B cell (primary cell): ENCODE measurements around the gene TCF7L1. TPM values are rescaled to one million over a fixed set of nuclear protein-coding genes. Genes with fewer than 3 reads are reported as not detected.

Experiments used
- ATAC-seq: fragments of 200-7000 bp; cut with Tn5 transposase; one replicate; pipeline ENCODE4 v1.10.0; 2021; ENCODE audit warnings: low read depth, mild to moderate bottlenecking, moderate number of reproducible peaks, moderate library complexity
- CTCF ChIA-PET: fragments of 350-600 bp; sonication (Branson Sonifier 250); formaldehyde crosslinking; loops from one replicate; lab custom pipeline; 2021; ENCODE audit warnings: antibody characterized with exemption, inconsistent platforms; lab: Charles Lee
- POLR2A ChIA-PET: fragments of 350-600 bp; sonication (Branson Sonifier 250); formaldehyde crosslinking; loops from one replicate; lab custom pipeline; 2021; ENCODE audit warnings: antibody characterized with exemption; lab: Charles Lee
- DNase-seq: peaks from one replicate; pipeline ENCODE4 v3.0.0; 2013
- H2AFZ ChIP-seq: 2 replicates; pipeline ENCODE4 v1.6.1; 2012; ENCODE audit warnings: mild to moderate bottlenecking, low read depth, low read length; ENCODE audit not compliant: insufficient read depth, poor library complexity, severe bottlenecking
- H3K27ac ChIP-seq, 2 donors: 1 replicate in 1 of 2; 2 replicates in 1 of 2; pipeline ENCODE4 v1.5.1; 2012 to 2013; ENCODE audit warnings: low read length in 2 of 2, mild to moderate bottlenecking in 2 of 2, moderate library complexity in 1 of 2
- H3K27me3 ChIP-seq, 4 experiments: fragments of 200-600 bp in 1 of 4; sonication (generic) in 1 of 4; replicated peaks in 1 of 4; 1 replicate in 2 of 4; 2 replicates in 2 of 4; pipeline versions ENCODE4 v1.6.1 to v1.7.0; 2013 to 2016; ENCODE audit warnings: low read length in 3 of 4, mild to moderate bottlenecking in 2 of 4, mixed read lengths in 1 of 4, moderate library complexity in 1 of 4; ENCODE audit not compliant: insufficient read depth in 4 of 4, control insufficient read depth in 3 of 4; ENCODE audit errors: control extremely low read depth in 1 of 4
- H3K36me3 ChIP-seq, 2 experiments: replicated peaks in 1 of 2; 1 replicate in 1 of 2; 2 replicates in 1 of 2; pipeline versions ENCODE4 v1.6.1 to v1.7.1; 2013; ENCODE audit warnings: low read length in 1 of 2; ENCODE audit not compliant: insufficient read depth in 2 of 2, control insufficient read depth in 1 of 2; ENCODE audit errors: control extremely low read depth in 1 of 2, extremely low read depth in 1 of 2
- H3K4me1 ChIP-seq, 2 donors: fragments of 200-600 bp in 1 of 2; sonication (generic) in 1 of 2; 1 replicate in 1 of 2; 2 replicates in 1 of 2; pipeline versions ENCODE4 v1.5.1 to v1.6.1; 2013 to 2017; ENCODE audit warnings: low read length in 2 of 2; ENCODE audit not compliant: control insufficient read depth in 2 of 2, insufficient read depth in 2 of 2
- H3K4me2 ChIP-seq: replicated peaks from 2 replicates; pipeline ENCODE3; 2012; ENCODE audit warnings: mild to moderate bottlenecking, low read depth, low read length; ENCODE audit not compliant: poor library complexity, severe bottlenecking
- H3K4me3 ChIP-seq, 5 experiments: fragments of 200-600 bp in 1 of 5; sonication (generic) in 1 of 5; 1 replicate in 3 of 5; 2 replicates in 2 of 5; pipeline versions ENCODE4 v1.5.1 to v1.7.0; 2011 to 2016; ENCODE audit warnings: low read length in 4 of 5, mild to moderate bottlenecking in 4 of 5, low read depth in 2 of 5, control low read depth in 1 of 5, moderate library complexity in 1 of 5; ENCODE audit not compliant: insufficient read depth in 1 of 5; ENCODE audit errors: control extremely low read depth in 1 of 5, extremely low read depth in 1 of 5
- H3K79me2 ChIP-seq: fragments of 200-600 bp; sonication (generic); one replicate; pipeline ENCODE4 v1.6.0; 2016; ENCODE audit warnings: low read length; ENCODE audit not compliant: control insufficient read depth, insufficient read depth
- H3K9ac ChIP-seq: fragments of 200-600 bp; sonication (generic); 2 replicates; pipeline ENCODE4 v1.6.1; 2017; ENCODE audit warnings: mild to moderate bottlenecking, low read length, moderate library complexity
- H3K9me3 ChIP-seq, 3 donors: one replicate each; pipeline versions ENCODE4 v1.6.1 to v1.7.1; 2013; ENCODE audit warnings: low read length in 2 of 3; ENCODE audit not compliant: control insufficient read depth in 2 of 3, insufficient read depth in 1 of 3; ENCODE audit errors: control extremely low read depth in 1 of 3
- H4K20me1 ChIP-seq: 2 replicates; pipeline ENCODE4 v1.6.0; 2012; ENCODE audit warnings: mild to moderate bottlenecking, low read length; ENCODE audit not compliant: insufficient read depth, control insufficient read depth, poor library complexity, severe bottlenecking
- H3K27ac Mint-ChIP-seq: one replicate; pipeline ENCODE4 v1.8.0; 2021; ENCODE audit warnings: mixed read lengths
- H3K27me3 Mint-ChIP-seq: one replicate; pipeline ENCODE4 v1.8.0; 2021; ENCODE audit warnings: mixed read lengths
- H3K4me1 Mint-ChIP-seq: one replicate; pipeline ENCODE4 v1.8.0; 2021; ENCODE audit warnings: mixed read lengths
- H3K4me3 Mint-ChIP-seq: one replicate; pipeline ENCODE4 v1.8.0; 2021; ENCODE audit warnings: mixed read lengths
- H3K9me3 Mint-ChIP-seq: one replicate; pipeline ENCODE4 v1.8.0; 2022; ENCODE audit warnings: mixed read lengths; ENCODE audit not compliant: insufficient read depth
- EZH2 ChIP-seq: IDR thresholded peaks from 2 replicates; pipeline ENCODE4 v1.6.1; 2012; ENCODE audit warnings: borderline replicate concordance, low read depth, mild to moderate bottlenecking, moderate library complexity, low read length; ENCODE audit not compliant: insufficient read depth, poor library complexity, severe bottlenecking
- WGBS: methylation state at CpG from one replicate; pipeline ENCODE4 v1.1.5; 2013; ENCODE audit warnings: missing lambda C conversion rate; ENCODE audit not compliant: insufficient coverage; 5-methylcytosine and 5-hydroxymethylcytosine counted together
- intact Hi-C: fragments of 100-400 bp; cut with micrococcal nuclease; formaldehyde crosslinking; loops from one replicate; pipeline ENCODE4 v1.10.0; 2022
- polyA plus RNA-seq: library from polyadenylated mRNA; depleted of rRNA; stranded (reverse); fragments of >200 nt; gene quantifications from 2 replicates; pipeline ENCODE4 v1.2.3, GENCODE V29; 2012
- small RNA-seq: library from RNA; depleted of rRNA; stranded (forward); fragments of <200 nt; gene quantifications from one replicate; pipeline ENCODE3, GENCODE V24; 2012; ENCODE audit warnings: low replicate concordance, low read depth; ENCODE audit not compliant: insufficient read length
- total RNA-seq, 2 donors: library from RNA; stranded (reverse); fragments of 120-200 nt in 1 of 2; gene quantifications; 1 replicate in 1 of 2; 2 replicates in 1 of 2; pipeline versions ENCODE4 v1.2.3 to v1.2.4, GENCODE V29; 2013 to 2022
- TF ChIP-seq, protein P1 (sequence below): fragments of 200-600 bp; IDR thresholded peaks from one replicate; pipeline ENCODE4 v1.8.0; 2022; ENCODE audit warnings: antibody characterized with exemption, mild to moderate bottlenecking

TCF7L1 gene
- total and polyA plus RNA-seq, 2 donors (not counting 1 experiment from before 2014, with no cell fraction given), result 0.67 to 0.81 TPM

DNA sequence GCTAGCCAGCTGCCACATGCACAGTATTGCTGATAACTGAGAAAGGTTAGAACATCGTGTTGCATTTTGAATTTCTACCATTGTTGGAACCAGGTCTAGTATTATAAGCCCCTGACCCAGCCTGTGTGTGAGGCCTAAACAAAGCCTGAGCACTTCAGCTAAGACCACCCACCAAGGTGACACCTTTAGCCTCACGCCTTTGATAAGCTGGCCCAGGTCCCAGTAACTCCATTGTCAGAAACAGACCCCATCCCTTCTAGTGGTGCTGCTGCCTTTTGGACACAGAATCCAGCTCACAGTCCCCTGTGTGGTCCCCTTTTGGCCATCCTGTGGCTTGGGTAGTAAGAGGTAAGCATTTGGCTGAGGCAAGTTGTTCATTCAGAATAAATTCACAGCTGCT lies 223.0 kb downstream of the TCF7L1 start:
- no peaks in the 10 kb centered on the region for H3K9me3 Mint-ChIP-seq
- Histone ChIP-seq H3K4me1 (peaks cover 19 to 26% of the 10 kb centered on the region in 2 donors), H3K36me3 (peaks cover 0 to 10% of the 10 kb centered on the region in 2 experiments), H3K27me3 (no peaks in the 10 kb centered on the region), H2AFZ (no peak overlapping the region), H3K79me2 (peaks cover 57% of the 10 kb centered on the region), H3K27ac (no peak overlapping the region), H3K4me3 (no peak overlapping the region), H3K9me3 (no peaks in the 10 kb centered on the region), H3K4me2 (no peak overlapping the region), H3K9ac (no peak overlapping the region), H4K20me1 (no peaks in the 10 kb centered on the region)
- H3K4me3 Mint-ChIP-seq, result no peak overlapping the region
- intact Hi-C loops, result no loop called here
- no peak overlapping the region for H3K27ac Mint-ChIP-seq
- H3K4me1 Mint-ChIP-seq, result peaks cover 40% of the 10 kb centered on the region
- ATAC-seq, result no peak
- TF ChIP-seq, protein P1, sequence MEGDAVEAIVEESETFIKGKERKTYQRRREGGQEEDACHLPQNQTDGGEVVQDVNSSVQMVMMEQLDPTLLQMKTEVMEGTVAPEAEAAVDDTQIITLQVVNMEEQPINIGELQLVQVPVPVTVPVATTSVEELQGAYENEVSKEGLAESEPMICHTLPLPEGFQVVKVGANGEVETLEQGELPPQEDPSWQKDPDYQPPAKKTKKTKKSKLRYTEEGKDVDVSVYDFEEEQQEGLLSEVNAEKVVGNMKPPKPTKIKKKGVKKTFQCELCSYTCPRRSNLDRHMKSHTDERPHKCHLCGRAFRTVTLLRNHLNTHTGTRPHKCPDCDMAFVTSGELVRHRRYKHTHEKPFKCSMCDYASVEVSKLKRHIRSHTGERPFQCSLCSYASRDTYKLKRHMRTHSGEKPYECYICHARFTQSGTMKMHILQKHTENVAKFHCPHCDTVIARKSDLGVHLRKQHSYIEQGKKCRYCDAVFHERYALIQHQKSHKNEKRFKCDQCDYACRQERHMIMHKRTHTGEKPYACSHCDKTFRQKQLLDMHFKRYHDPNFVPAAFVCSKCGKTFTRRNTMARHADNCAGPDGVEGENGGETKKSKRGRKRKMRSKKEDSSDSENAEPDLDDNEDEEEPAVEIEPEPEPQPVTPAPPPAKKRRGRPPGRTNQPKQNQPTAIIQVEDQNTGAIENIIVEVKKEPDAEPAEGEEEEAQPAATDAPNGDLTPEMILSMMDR, result no peak
- TF ChIP-seq EZH2, result no peak
- ChIA-PET POLR2A (no interaction called here), CTCF (interaction anchor here (1.0 kb wide), 2 partner anchors 14 to 63 kb away, joined by 3 read pairs; no protein-coding TSS in a partner anchor)
- 100% methylated on average over 2 of the region's 2 CpGs for WGBS
- DNase-seq, result no peak
- no peaks in the 10 kb centered on the region for H3K27me3 Mint-ChIP-seq

DNA sequence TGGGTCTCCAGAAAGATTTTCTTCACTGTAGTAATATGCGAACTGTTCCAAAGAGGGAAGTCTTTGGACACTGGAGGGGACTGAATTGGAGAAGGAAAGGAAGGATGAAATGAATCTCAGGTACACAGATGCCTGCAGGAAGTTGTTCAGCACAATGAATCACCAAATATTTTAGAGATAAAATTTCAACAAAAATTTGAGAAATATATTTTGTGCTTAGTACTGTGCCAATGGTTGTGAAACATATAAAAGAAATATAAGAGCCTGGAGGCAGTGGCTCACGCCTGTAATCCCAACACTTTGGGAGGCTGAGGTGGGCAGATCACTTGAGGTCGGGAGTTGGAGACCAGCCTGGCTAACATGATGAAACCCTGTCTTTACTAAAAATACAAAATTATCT lies 224.5 kb downstream of the TCF7L1 start:
- no peak overlapping the region for H3K9ac ChIP-seq
- H3K4me1 ChIP-seq, result peaks cover 19 to 26% of the 10 kb centered on the region in 2 donors
- TF ChIP-seq, protein P1, result no peak
- no peak for TF ChIP-seq EZH2
- no peak overlapping the region for H3K4me2 ChIP-seq
- Mint-ChIP-seq H3K9me3 (no peaks in the 10 kb centered on the region), H3K4me3 (no peak overlapping the region), H3K27ac (no peak overlapping the region), H3K27me3 (no peaks in the 10 kb centered on the region), H3K4me1 (peaks cover 38% of the 10 kb centered on the region)
- no peaks in the 10 kb centered on the region for H4K20me1 ChIP-seq
- POLR2A ChIA-PET, result interaction anchor here (0.7 to 1.2 kb wide), 2 partner anchors 25 to 30 kb away, joined by 4 to 6 read pairs; partner anchors contain the start of gene TGOLN2
- H3K36me3 ChIP-seq, result peaks cover 2 to 18% of the 10 kb centered on the region in 2 experiments
- ATAC-seq (no peak), DNase-seq (no peak)
- H3K4me3 ChIP-seq, result no peak overlapping the region
- no peak overlapping the region for H3K27ac ChIP-seq
- intact Hi-C loops, result no loop called here
- CTCF ChIA-PET, result interaction anchor here (1.0 kb wide), 1 partner anchor 279 kb away, joined by 3 read pairs; no protein-coding TSS in a partner anchor
- H3K27me3 ChIP-seq, result no peaks in the 10 kb centered on the region
- H3K79me2 ChIP-seq, result peaks cover 48% of the 10 kb centered on the region
- H3K9me3 ChIP-seq, result no peaks in the 10 kb centered on the region
- WGBS, result 100% methylated on average over 1 of the region's 3 CpGs
- no peak overlapping the region for H2AFZ ChIP-seq

Small RNA genes within 50 kb of the gene (small RNA-seq; reads per million reads assigned to genes)
- gene AC093162.1 (not detected), gene RF00019 (not detected), gene RNU6-674P (not detected)

Other genes starting within 250 kb of the TCF7L1 start
- gene TMSB10, start 227.7 kb upstream of the TCF7L1 start, total RNA-seq, result 868 and 885 TPM in 2 replicates
- 4,601 and 5,410 TPM in 2 replicates for gene TMSB10, start 227.7 kb upstream of the TCF7L1 start, polyA plus RNA-seq
- 73.1 and 81.5 TPM in 2 replicates for gene KCMF1, start 162.2 kb upstream of the TCF7L1 start, total RNA-seq
- 43.7 and 58.3 TPM in 2 replicates for gene KCMF1, start 162.2 kb upstream of the TCF7L1 start, polyA plus RNA-seq
- gene TGOLN2, start 194.6 kb downstream of the TCF7L1 start, total RNA-seq, result 172 and 181 TPM in 2 replicates
- 106 and 122 TPM in 2 replicates for gene TGOLN2, start 194.6 kb downstream of the TCF7L1 start, polyA plus RNA-seq
- 23.8 and 28.1 TPM in 2 replicates for gene RETSAT, start 221.1 kb downstream of the TCF7L1 start, total RNA-seq
- gene RETSAT, start 221.1 kb downstream of the TCF7L1 start, polyA plus RNA-seq, result 9.9 and 13.0 TPM in 2 replicates
- gene ELMOD3, start 221.4 kb downstream of the TCF7L1 start, total RNA-seq, result 34.0 and 34.3 TPM in 2 replicates
- 51.8 and 57.6 TPM in 2 replicates for gene ELMOD3, start 221.4 kb downstream of the TCF7L1 start, polyA plus RNA-seq